ENCODE measurements around the gene IL23R. TPM values are rescaled to one million over a fixed set of nuclear protein-coding genes. Genes with fewer than 3 reads are reported as not detected.

The IL23R gene
- total RNA-seq, 1 experiment from 2014 or later = not detected

DNA sequence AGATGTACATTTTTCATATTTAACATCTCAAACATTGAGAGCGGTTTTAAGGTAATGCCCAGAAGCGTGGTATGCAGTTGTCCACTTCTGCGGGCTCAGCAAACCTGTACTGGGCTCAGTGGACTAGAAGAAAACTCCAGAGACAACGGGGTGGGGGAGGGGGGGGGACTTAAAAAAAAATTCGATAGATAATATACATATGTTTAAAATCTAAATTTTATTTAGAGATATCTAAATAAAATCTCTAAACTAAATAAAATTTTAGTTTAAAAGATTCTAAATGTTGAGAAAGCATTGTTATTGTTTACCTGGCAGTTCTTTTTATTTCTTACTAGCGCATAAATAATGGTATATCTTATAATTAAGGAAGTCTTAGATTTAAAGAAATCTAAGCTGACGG lies 140.3 kb downstream of the IL23R start:
- Histone ChIP-seq H3K27me3 (ENCODE audit: control insufficient read depth, insufficient read depth, low read length) (peaks cover 32% of the 10 kb centered on the region), H3K4me3 (ENCODE audit: insufficient read depth, low read depth, low read length) (no peak overlapping the region), H3K36me3 (replicated peaks; ENCODE audit: control insufficient read depth, insufficient read depth, low read length) (no peaks in the 10 kb centered on the region)
- DNase-seq = no peak

DNA sequence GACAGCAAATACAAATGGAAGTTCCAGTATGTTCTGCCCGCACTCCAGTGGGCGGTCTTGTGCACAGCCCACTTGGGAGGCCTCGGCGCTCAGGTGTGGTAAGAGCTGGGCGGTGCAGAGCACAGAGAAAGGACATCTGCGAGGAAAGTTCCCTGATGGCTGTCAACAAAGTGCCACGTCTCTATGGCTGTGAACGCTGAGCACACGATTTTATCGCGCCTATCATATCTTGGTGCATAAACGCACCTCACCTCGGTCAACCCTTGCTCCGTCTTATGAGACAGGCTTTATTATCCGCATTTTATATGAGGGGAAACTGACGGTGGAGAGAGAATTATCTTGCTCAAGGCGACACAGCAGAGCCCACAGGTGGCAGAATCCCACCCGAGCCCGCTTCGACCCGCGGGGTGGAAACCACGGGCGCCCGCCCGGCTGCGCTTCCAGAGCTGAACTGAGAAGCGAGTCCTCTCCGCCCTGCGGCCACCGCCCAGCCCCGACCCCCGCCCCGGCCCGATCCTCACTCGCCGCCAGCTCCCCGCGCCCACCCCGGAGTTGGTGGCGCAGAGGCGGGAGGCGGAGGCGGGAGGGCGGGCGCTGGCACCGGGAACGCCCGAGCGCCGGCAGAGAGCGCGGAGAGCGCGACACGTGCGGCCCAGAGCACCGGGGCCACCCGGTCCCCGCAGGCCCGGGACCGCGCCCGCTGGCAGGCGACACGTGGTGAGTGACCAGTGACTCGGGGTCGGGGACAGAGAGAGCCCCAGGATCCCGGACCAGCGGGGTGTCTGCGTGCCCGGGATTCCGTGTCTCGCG lies 141.2 kb downstream of the IL23R start, which contains the start of gene IL12RB2:
Gene IL12RB2 (plus strand): TSS at position 623 of the 810 bp plus-strand sequence. CDS start 12,496 bp downstream, outside the sequence.
- Histone ChIP-seq H3K4me3 (ENCODE audit: insufficient read depth, low read depth, low read length) (peak within 1 kb of the TSS; percentile 58), H3K36me3 (replicated peaks; ENCODE audit: control insufficient read depth, insufficient read depth, low read length) (no peaks in the 10 kb centered on the region), H3K27me3 (ENCODE audit: control insufficient read depth, insufficient read depth, low read length) (peaks cover 32% of the 10 kb centered on the region)
- DNase-seq = peak; percentile 83

DNA sequence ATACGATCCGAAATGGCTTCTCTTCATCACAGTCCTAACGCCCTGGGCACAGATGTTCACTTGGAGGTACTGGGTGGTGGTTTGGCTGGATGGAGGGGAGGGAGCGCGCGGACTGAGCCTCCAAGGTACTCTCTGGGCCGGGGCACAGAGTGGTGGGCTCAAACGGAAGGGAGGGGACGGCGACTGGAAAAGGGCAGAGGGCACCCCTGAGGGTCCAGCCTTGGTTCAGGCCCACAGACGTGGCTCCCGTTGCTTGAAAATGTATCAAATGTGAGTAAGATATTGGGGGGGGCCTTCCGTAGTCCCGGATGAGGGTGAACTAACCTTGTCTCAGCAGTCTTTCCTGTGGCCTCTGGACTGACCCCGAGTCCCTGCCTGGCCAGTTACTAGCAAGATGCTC lies 141.9 kb downstream of the IL23R start:
- Histone ChIP-seq H3K4me3 (ENCODE audit: insufficient read depth, low read depth, low read length) (peak overlapping the region; percentile 58), H3K27me3 (ENCODE audit: control insufficient read depth, insufficient read depth, low read length) (peaks cover 32% of the 10 kb centered on the region), H3K36me3 (replicated peaks; ENCODE audit: control insufficient read depth, insufficient read depth, low read length) (no peaks in the 10 kb centered on the region)
- DNase-seq = peak; percentile 67

Other genes starting within 250 kb of the IL23R start
- gene DNAI4, start 241.6 kb upstream of the IL23R start, total RNA-seq (2014; rRNA removed; shearing (Covaris generic)) = 1.6 and 3.8 TPM in 2 replicates
- gene MIER1, start 241.5 kb upstream of the IL23R start, total RNA-seq (2014; rRNA removed; shearing (Covaris generic)) = 31.7 and 44.8 TPM in 2 replicates
- 3.0 and 3.5 TPM in 2 replicates for gene SLC35D1, start 112.3 kb upstream of the IL23R start, total RNA-seq (2014; rRNA removed; shearing (Covaris generic))
- not detected in 2 replicates for gene C1orf141, start 31.5 kb upstream of the IL23R start, total RNA-seq (2014; rRNA removed; shearing (Covaris generic))
- gene IL12RB2, start 141.4 kb downstream of the IL23R start, total RNA-seq (2014; rRNA removed; shearing (Covaris generic)) = 0.45 and 1.4 TPM in 2 replicates